Endothelial cell of hepatic sinusoid (primary cell): Measurements from ENCODE around the gene TM9SF3.
"Not testable (repeated sequence)": the region's sequence is repeated elsewhere in the genome, so short reads cannot be mapped to it uniquely, and the experiment has no call there.

Experiments
- in situ Hi-C: cut with HindIII; loops from 2 replicates; pipeline ENCODE4 v1.10.0; 2017; ENCODE audit warnings: low sequenced_read_pairs

TM9SF3 gene

GRCh38 chr10:96606216-96606615 is 19.4 kb upstream of the TM9SF3 start:
- in situ Hi-C loops, result no loop called here

- in situ Hi-C loops, result no loop called here
These were observed 13.5 kb upstream of the TM9SF3 start for GRCh38 chr10:96600337-96600736.

GRCh38 chr10:96598846-96599245 is 12.0 kb upstream of the TM9SF3 start:
- in situ Hi-C loops, result no loop called here

GRCh38 chr10:96596422-96597407 is 9.9 kb upstream of the TM9SF3 start:
- in situ Hi-C loops, result no loop called here

GRCh38 chr10:96595741-96596140 is 8.9 kb upstream of the TM9SF3 start:
- in situ Hi-C loops, result no loop called here

- in situ Hi-C loops, result no loop called here
These were observed 5.1 kb upstream of the TM9SF3 start for GRCh38 chr10:96591946-96592345.

GRCh38 chr10:96588616-96589419 is 2.0 kb upstream of the TM9SF3 start:
- in situ Hi-C loops, result no loop called here

GRCh38 chr10:96588060-96588554 is 1.3 kb upstream of the TM9SF3 start:
- in situ Hi-C loops, result no loop called here

- in situ Hi-C loops, result no loop called here
These were observed 650 bp upstream of the TM9SF3 start for GRCh38 chr10:96587264-96588059.

- in situ Hi-C loops, result no loop called here
These were observed 935 bp downstream of the TM9SF3 start for GRCh38 chr10:96585736-96586418.

- in situ Hi-C loops, result no loop called here
These were observed 2.3 kb downstream of the TM9SF3 start for GRCh38 chr10:96584474-96584873.

GRCh38 chr10:96584035-96584434 is 2.8 kb downstream of the TM9SF3 start:
- in situ Hi-C loops, result no loop called here

- in situ Hi-C loops, result loop anchor here (5.0 kb wide), 1 partner anchor 52 kb away; no protein-coding TSS in a partner anchor
These were observed 7.7 kb downstream of the TM9SF3 start for GRCh38 chr10:96579133-96579532.

GRCh38 chr10:96578633-96579032 is 8.2 kb downstream of the TM9SF3 start:
- in situ Hi-C loops, result loop anchor here (5.0 kb wide), 1 partner anchor 51 kb away; no protein-coding TSS in a partner anchor

GRCh38 chr10:96578022-96578421 is 8.8 kb downstream of the TM9SF3 start:
- in situ Hi-C loops, result loop anchor here (5.0 kb wide), 1 partner anchor 51 kb away; no protein-coding TSS in a partner anchor

GRCh38 chr10:96577069-96577468 is 9.7 kb downstream of the TM9SF3 start:
- in situ Hi-C loops, result loop anchor here (5.0 kb wide), 1 partner anchor 50 kb away; no protein-coding TSS in a partner anchor

- in situ Hi-C loops, result loop anchor here (5.0 kb wide), 1 partner anchor 49 kb away; no protein-coding TSS in a partner anchor
These were observed 10.4 kb downstream of the TM9SF3 start for GRCh38 chr10:96576277-96576980.

GRCh38 chr10:96574564-96574963 is 12.2 kb downstream of the TM9SF3 start:
- in situ Hi-C loops, result not testable (repeated sequence)

- in situ Hi-C loops, result no loop called here
These were observed 13.8 kb downstream of the TM9SF3 start for GRCh38 chr10:96573036-96573435.
